ENCODE measurements around the gene TRABD2B. TPM values are rescaled to one million over a fixed set of nuclear protein-coding genes. Genes with fewer than 3 reads are reported as not detected.

The TRABD2B gene
- total RNA-seq, 6 donors from 2014 or later: under 0.01 to 2.1 (median 0.62) TPM

GRCh38 chr1:47756006-47756405, 241.2 kb downstream of the TRABD2B start:
- 91 to 96% methylated on average over 4 of the region's 4 CpGs for WGBS, 2 donors
- peaks cover 3 to 12% (median 5%) of the 10 kb centered on the region in 4 donors for H3K4me1 ChIP-seq
- no peaks in the 10 kb centered on the region for H3K27me3 ChIP-seq
- H3K9me3 ChIP-seq: no peaks in the 10 kb centered on the region
- TF ChIP-seq CTCF (IDR thresholded peaks at IDR 0.05): no peak
- no peak for TF ChIP-seq POLR2AphosphoS5 (IDR thresholded peaks at IDR 0.05)
- TF ChIP-seq POLR2A (IDR thresholded peaks at IDR 0.05): no peak
- TF ChIP-seq EP300 (IDR thresholded peaks at IDR 0.05): no peak
- H3K27ac ChIP-seq: no peak overlapping the region
- no peak for DNase-seq
- no peak for ATAC-seq (ENCODE audit: low FRiP score in 2 of 2)
- H3K36me3 ChIP-seq: no peaks in the 10 kb centered on the region
- H3K4me3 ChIP-seq: no peak overlapping the region

- no peaks in the 10 kb centered on the region for H3K27me3 ChIP-seq
- TF ChIP-seq POLR2A (IDR thresholded peaks at IDR 0.05): no peak
- peak in 5 of 6 experiments; percentile 25 to 59 (median 48) for TF ChIP-seq CTCF (IDR thresholded peaks at IDR 0.05)
- TF ChIP-seq EP300 (IDR thresholded peaks at IDR 0.05): no peak
- no peak for TF ChIP-seq POLR2AphosphoS5 (IDR thresholded peaks at IDR 0.05)
- no peaks in the 10 kb centered on the region for H3K36me3 ChIP-seq
- ATAC-seq (ENCODE audit: low FRiP score in 2 of 2) (no peak), DNase-seq (no peak)
- WGBS, 2 donors: 76 to 81% methylated on average over 4 to 8 of the region's 8 CpGs
- H3K9me3 ChIP-seq: no peaks in the 10 kb centered on the region
- H3K4me1 ChIP-seq: peaks cover 3 to 12% (median 6%) of the 10 kb centered on the region in 4 donors
- H3K4me3 ChIP-seq: no peak overlapping the region
- H3K27ac ChIP-seq: no peak overlapping the region
These were observed 241.8 kb downstream of the TRABD2B start for GRCh38 chr1:47755101-47755990.

GRCh38 chr1:47754221-47754620, 243.0 kb downstream of the TRABD2B start:
- DNase-seq (no peak), ATAC-seq (ENCODE audit: low FRiP score in 2 of 2) (no peak)
- H3K27ac ChIP-seq: no peak overlapping the region
- 77 to 91% methylated on average over 6 of the region's 6 CpGs for WGBS, 2 donors
- H3K27me3 ChIP-seq: no peaks in the 10 kb centered on the region
- peaks cover 3 to 12% (median 6%) of the 10 kb centered on the region in 4 donors for H3K4me1 ChIP-seq
- TF ChIP-seq CTCF (IDR thresholded peaks at IDR 0.05) (no peak), EP300 (IDR thresholded peaks at IDR 0.05) (no peak), POLR2AphosphoS5 (IDR thresholded peaks at IDR 0.05) (no peak), POLR2A (IDR thresholded peaks at IDR 0.05) (no peak)
- no peak overlapping the region for H3K4me3 ChIP-seq
- H3K9me3 ChIP-seq: no peaks in the 10 kb centered on the region
- no peaks in the 10 kb centered on the region for H3K36me3 ChIP-seq

- Histone ChIP-seq H3K27ac (no peak overlapping the region), H3K4me1 (peaks cover 3 to 12% (median 6%) of the 10 kb centered on the region in 4 donors), H3K27me3 (no peaks in the 10 kb centered on the region), H3K9me3 (no peaks in the 10 kb centered on the region), H3K4me3 (no peak overlapping the region), H3K36me3 (no peaks in the 10 kb centered on the region)
- DNase-seq: no peak
- no peak for TF ChIP-seq POLR2AphosphoS5 (IDR thresholded peaks at IDR 0.05)
- TF ChIP-seq CTCF (IDR thresholded peaks at IDR 0.05): no peak
- no peak for TF ChIP-seq EP300 (IDR thresholded peaks at IDR 0.05)
- no peak for TF ChIP-seq POLR2A (IDR thresholded peaks at IDR 0.05)
- WGBS, 2 donors: 74 to 82% methylated on average over 1 of the region's 1 CpG
- no peak for ATAC-seq (ENCODE audit: low FRiP score in 2 of 2)
These were observed 243.4 kb downstream of the TRABD2B start for GRCh38 chr1:47753808-47754207.

Data from upper lobe of left lung (tissue), 6 donors.